ENCODE data around the gene CANT1.

CANT1 gene

GRCh38 chr17:79009397-79010303 lies at the start of gene CANT1:
TSS of gene CANT1 (minus strand) at chr17:79009764. CDS start at chr17:78997622, 12,142 bp downstream.
- peak; percentile 61 for DNase-seq (ENCODE audit: low read depth)

DNA sequence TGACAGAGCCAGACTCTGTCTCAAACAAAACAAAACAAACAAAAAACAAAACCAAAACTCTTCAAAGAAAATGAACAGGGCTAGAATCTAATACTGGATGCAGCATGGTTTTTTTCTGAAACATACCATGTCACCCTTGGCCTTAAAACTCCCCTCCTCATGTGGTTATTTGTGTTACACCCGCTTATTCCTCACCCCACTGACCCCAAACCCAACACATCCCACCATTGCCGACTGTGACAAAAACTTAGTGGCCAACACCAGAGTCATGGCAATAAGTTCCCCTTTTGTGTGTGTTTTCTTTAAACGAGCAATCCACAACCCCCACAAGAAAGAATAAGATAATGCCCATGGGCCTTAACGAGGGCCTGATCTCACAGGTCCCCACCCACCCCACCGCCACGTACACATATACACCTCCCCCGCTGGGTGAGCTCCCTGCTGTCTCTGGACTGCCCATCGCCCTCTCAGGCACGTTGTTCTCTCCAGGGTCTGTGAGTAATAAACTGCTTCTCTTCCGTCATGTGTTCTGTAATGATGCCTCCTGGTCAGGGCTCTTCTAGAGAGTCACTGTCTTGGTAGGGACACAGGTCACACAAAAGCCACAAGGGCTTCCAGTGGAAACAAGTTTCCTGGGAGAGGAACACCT lies 48.3 kb upstream of the CANT1 start:
- no peak for DNase-seq (ENCODE audit: low read depth)

DNA sequence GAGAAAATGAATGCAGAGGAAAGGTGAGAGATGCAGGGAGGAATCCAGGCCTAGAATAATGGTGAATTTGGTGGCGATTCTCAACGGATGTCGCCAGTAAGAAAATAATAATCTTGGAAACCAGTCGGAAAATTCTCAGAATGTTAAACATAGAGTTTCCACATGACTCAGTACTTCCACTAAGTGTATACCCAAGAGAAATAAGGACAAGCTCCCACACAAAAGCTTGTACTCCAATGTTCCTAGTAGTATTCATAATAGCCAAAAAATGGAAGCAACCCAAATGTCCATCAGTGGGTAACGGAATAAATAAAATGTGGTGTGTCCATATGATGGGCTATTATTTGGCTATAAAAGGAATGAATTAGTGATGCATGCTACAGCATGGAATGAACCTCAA lies 45.6 kb upstream of the CANT1 start:
- DNase-seq (ENCODE audit: low read depth): no peak

DNA sequence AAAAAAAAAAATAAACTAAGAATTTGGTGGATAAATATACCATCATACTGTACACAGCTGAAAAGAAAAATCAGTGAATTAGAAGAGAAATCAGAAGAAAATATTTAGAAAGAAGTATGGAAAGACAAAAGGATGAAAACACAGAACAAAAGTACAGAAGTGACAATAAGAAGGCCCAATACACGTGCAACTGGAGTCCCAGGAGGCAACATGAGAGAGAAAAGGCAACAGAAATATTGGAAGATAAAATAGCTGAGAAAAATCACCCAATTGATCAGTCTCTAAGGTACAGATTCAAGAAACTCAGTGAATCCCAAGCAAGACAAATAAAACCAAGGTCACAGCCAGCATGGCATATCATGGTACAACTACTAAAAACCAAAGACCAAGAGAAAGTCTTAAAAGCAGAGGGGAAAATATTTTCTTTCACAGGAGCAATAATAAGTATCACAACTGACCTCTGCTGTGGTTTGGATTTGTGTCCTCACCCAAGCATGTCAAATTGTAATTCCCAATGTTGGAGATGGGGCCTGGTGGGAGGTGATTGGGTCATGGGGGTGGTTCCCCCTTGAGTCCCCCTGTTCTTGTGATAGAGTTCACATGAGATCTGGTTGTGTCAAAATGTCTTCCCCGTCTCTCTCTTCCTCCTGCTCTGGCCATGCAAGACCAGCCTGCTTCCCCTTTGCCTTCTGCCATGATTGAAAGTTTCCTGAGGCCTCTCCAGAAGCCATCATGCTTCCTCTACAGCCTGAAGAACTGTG lies 44.8 kb upstream of the CANT1 start:
- DNase-seq (ENCODE audit: low read depth): no peak

- DNase-seq (ENCODE audit: low read depth): no peak
These were observed 43.8 kb upstream of the CANT1 start for GRCh38 chr17:79053251-79053925.

DNA sequence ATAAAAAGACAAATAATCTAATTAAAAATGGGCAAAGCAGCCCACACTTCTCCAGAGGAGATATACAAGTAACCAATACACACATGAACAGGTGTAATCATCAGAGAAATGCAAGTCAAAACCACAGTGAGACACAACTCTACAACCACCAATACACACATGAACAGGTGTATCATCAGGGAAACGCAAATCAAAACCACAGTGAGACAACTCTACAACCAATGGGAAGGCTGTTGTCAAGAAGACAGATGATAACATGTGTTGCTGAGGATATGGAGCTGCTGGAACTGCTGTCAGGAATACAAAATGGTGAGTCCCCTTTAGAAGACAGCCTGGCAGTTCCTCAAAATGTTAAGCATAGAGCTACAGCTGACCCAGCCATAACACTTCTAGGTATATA lies 42.6 kb upstream of the CANT1 start:
- DNase-seq (ENCODE audit: low read depth): no peak

DNA sequence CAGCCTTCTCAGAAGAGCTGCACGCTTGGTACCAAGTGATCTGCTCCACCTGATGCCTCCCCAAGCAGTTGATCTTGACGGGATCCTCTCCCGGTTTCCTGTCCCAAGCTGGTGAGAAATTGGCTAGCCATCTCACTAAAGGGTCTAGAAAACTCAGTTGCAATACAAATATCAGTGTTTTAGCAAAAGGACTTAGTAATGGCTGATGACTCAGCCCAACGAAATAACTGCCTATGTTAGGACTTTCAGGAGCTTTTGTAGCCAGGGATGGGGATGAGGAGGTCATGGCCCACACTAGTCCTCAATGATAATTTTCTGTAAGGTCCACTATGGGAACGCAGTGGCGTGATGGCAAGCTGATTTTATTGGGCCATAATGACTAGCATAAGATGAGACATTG lies 41.7 kb upstream of the CANT1 start:
- DNase-seq (ENCODE audit: low read depth): no peak

GRCh38 chr17:79050551-79050950 lies 41.0 kb upstream of the CANT1 start:
- DNase-seq (ENCODE audit: low read depth): no peak

DNA sequence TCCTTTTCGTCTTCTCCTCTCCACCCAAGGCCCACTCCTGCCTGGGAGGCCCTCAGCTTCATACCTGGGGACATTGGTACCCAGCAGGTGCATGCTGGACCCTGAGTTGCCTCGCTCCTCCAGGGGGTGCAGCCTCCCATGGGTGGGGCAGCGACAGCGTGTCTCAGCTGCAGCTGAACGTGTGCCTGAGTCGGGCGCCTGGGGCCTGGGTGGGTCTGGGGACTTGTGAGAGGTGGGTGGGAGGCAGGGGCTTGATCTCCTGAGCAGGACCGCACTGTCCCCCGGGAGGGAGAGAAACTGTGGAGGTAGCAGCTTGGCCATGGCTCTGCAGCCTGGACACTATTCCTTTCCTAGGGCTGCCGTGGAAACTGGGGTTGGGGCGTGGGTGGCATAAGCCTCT lies 40.3 kb upstream of the CANT1 start:
- DNase-seq (ENCODE audit: low read depth): no peak

DNA sequence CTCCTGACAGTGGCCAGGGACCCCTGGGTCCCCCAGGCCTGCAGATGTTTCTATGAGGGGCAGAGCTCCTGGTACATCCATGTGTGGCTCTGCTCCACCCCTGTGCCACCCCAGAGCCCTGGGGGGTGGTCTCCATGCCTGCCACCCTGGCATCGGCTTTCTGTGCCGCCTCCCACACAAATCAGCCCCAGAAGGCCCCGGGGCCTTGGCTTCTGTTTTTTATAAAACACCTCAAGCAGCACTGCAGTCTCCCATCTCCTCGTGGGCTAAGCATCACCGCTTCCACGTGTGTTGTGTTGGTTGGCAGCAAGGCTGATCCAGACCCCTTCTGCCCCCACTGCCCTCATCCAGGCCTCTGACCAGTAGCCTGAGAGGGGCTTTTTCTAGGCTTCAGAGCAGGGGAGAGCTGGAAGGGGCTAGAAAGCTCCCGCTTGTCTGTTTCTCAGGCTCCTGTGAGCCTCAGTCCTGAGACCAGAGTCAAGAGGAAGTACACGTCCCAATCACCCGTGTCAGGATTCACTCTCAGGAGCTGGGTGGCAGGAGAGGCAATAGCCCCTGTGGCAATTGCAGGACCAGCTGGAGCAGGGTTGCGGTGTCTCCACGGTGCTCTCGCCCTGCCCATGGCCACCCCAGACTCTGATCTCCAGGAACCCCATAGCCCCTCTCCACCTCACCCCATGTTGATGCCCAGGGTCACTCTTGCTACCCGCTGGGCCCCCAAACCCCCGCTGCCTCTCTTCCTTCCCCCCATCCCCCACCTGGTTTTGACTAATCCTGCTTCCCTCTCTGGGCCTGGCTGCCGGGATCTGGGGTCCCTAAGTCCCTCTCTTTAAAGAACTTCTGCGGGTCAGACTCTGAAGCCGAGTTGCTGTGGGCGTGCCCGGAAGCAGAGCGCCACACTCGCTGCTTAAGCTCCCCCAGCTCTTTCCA lies 39.5 kb upstream of the CANT1 start:
- no peak for DNase-seq (ENCODE audit: low read depth)

DNA sequence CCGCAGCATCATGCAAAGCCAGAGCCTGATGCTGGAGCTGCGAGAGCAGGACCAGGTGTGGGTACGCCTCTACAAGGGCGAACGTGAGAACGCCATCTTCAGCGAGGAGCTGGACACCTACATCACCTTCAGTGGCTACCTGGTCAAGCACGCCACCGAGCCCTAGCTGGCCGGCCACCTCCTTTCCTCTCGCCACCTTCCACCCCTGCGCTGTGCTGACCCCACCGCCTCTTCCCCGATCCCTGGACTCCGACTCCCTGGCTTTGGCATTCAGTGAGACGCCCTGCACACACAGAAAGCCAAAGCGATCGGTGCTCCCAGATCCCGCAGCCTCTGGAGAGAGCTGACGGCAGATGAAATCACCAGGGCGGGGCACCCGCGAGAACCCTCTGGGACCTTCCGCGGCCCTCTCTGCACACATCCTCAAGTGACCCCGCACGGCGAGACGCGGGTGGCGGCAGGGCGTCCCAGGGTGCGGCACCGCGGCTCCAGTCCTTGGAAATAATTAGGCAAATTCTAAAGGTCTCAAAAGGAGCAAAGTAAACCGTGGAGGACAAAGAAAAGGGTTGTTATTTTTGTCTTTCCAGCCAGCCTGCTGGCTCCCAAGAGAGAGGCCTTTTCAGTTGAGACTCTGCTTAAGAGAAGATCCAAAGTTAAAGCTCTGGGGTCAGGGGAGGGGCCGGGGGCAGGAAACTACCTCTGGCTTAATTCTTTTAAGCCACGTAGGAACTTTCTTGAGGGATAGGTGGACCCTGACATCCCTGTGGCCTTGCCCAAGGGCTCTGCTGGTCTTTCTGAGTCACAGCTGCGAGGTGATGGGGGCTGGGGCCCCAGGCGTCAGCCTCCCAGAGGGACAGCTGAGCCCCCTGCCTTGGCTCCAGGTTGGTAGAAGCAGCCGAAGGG lies 38.6 kb upstream of the CANT1 start:
- no peak for DNase-seq (ENCODE audit: low read depth)

DNA sequence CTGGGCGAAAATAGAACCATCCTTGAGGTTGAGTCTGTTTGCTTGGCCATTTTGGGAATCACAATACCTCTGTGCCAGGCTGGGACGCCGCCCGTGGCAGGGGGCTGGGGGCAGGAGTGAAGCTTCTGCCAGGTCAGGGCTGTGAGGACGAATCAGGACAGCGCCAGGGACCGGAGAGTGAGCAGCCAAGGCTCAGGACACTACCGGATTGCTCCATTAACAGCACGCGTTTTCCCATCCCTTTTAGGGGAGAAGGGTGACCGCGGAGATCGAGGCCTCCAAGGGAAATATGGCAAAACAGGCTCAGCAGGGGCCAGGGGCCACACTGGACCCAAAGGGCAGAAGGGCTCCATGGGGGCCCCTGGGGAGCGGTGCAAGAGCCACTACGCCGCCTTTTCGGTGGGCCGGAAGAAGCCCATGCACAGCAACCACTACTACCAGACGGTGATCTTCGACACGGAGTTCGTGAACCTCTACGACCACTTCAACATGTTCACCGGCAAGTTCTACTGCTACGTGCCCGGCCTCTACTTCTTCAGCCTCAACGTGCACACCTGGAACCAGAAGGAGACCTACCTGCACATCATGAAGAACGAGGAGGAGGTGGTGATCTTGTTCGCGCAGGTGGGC lies 37.8 kb upstream of the CANT1 start:
- DNase-seq (ENCODE audit: low read depth): no peak

- no peak for DNase-seq (ENCODE audit: low read depth)
These were observed 37.3 kb upstream of the CANT1 start for GRCh38 chr17:79046916-79047280.

GRCh38 chr17:79046197-79046915 lies 36.8 kb upstream of the CANT1 start:
- DNase-seq (ENCODE audit: low read depth): no peak

- peak; percentile 34 for DNase-seq (ENCODE audit: low read depth)
These were observed 36.3 kb upstream of the CANT1 start for GRCh38 chr17:79045842-79046196.

DNA sequence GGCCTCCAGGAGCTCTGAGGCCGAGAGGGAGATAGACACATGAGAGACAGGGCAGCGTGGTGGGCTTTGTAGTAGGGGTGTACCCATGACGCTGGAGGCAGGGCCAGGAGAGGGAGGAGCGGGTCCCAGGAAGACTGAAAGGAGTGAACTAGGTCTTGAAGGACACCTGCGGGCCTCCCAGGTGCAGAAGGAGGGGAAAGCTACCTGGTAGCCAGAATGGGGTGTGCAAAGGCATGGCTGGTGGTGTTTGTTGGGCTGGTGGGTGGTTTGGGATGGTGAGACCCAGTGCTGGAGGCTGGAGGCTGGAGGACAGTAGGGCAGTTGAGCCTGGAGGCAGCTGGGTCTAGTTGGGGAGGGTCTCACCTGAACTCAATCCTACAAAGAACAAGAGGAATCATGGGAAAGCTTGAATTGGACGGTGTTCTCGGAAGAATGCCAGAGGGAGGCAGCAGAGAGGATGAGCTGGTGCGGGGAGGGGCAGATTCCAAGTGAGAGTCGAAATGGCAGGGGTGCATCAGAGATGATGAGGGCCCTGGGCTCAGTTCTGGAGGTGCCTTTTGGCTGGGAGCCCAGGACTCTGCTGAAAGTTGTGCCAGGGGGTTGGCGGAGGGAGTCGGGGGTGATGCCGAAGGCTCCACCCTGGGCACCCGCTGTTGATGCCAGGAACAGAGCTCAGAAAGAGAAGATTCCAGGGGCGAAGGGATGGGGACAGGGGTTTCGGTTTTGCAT lies 35.6 kb upstream of the CANT1 start:
- no peak for DNase-seq (ENCODE audit: low read depth)

GRCh38 chr17:79044462-79044861 lies 34.9 kb upstream of the CANT1 start:
- DNase-seq (ENCODE audit: low read depth): no peak

GRCh38 chr17:79043931-79044320 lies 34.4 kb upstream of the CANT1 start:
- DNase-seq (ENCODE audit: low read depth): no peak

Data from stimulated activated CD8-positive, alpha-beta memory T cell treated with anti-CD3 and anti-CD28 coated beads, Interleukin-7, amount 100 ng/mL, for 24 hours (primary cell).